Fibroblast of upper back skin (primary cell): ENCODE results near the gene TTK.

Experiments
- DNase-seq: peaks from one replicate; pipeline ENCODE4 v3.0.0-alpha.2; 2013

TTK gene

DNA sequence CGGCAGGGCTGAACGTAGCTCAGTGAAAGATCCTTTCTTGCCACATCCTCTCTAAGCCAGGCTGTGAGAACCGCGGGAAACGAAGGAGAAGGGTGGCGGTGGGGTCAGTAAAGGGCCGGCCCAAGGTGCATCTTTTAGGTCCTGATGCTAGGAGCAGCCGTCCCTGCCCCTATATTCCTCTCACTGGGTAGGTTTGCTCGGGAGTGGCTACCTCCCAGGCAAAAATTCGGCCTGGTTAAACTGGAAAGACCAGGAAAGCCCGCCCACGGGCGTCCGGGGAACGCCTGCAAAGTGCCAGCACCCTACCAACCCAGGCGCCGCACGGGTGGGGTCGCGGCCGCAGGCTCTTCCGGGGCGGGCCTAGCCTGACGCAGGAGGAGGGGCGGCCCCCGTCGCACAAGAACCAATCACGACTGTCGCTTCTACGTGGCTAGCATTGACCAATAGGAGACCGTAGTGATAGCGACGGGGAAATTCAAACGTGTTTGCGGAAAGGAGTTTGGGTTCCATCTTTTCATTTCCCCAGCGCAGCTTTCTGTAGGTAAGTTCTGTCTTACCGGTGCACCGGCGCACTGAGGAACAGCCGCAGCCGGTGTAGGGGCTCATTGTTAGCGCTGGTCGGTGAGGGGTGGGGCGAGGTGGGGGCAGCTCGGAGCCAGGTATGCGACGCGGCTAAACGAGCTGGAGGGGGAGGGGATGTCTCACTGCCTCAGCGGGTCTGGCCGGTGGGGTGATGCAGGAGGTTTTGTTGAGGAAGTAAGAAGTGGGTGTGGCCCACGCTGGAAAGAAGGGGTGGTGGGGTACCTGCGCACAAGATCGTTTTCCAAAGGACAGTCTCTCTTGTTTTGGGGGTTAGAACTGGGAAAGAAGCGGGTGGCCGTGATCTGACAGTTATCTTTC, at the start of gene TTK:
TSS of gene TTK (plus strand) at position 477 of the 900 bp plus-strand sequence. CDS start 1,195 bp downstream, outside the sequence.
- peak; percentile 95 for DNase-seq

GRCh38 chr6:79954849-79955248, 49.6 kb upstream of the TTK start:
- DNase-seq: no peak

- no peak for DNase-seq
Measured at GRCh38 chr6:79964607-79965081, 39.8 kb upstream of the TTK start.

GRCh38 chr6:79967178-79967577, 37.3 kb upstream of the TTK start:
- no peak for DNase-seq

- DNase-seq: no peak
Measured at GRCh38 chr6:79969784-79970183, 34.7 kb upstream of the TTK start.

- no peak for DNase-seq
Measured at GRCh38 chr6:79971193-79971592, 33.3 kb upstream of the TTK start.

DNA sequence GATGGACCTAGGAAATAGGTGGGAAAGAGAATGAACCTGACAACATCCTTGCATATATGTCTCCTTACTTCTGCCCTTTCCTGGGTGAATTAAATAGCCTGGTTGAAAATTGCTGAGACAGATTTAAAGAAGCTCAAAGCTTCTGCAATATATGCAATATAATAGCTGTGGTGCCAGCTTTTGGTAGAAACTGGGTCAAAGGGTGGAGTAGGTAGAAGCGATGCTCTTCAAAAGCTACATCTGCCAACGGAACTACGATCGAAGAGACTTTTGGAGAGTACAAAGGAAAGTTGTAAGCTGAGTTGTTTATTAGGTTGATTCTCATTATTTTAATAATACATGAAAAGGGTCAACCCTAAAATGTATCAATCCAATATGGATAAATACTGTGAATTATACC, 22.8 kb upstream of the TTK start:
- DNase-seq: no peak

GRCh38 chr6:79984261-79984660, 20.2 kb upstream of the TTK start:
- peak; percentile 14 for DNase-seq

GRCh38 chr6:79985128-79985527, 19.3 kb upstream of the TTK start:
- no peak for DNase-seq

DNA sequence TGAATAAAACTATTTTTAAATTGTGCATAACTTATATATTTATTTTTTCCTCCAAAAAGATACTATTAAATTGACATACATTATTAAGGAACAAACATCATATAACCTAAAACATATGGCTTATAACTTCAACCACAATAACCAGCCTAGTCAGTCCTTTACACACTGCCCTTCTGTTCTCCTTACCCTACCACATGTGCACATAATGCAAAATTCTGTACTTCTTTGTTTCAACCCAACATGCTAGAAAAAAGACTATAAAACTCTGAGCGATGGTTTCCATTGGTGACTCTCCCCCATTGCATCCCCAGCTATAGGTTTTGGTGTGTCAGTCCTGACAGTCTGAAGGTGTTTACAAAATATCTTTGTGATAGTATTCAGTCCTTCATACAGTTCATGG, 14.8 kb upstream of the TTK start:
- DNase-seq: no peak

- no peak for DNase-seq
Measured at GRCh38 chr6:79993012-79993910, 11.2 kb upstream of the TTK start.

- DNase-seq: no peak
Measured at GRCh38 chr6:79993911-79994309, 10.5 kb upstream of the TTK start.

DNA sequence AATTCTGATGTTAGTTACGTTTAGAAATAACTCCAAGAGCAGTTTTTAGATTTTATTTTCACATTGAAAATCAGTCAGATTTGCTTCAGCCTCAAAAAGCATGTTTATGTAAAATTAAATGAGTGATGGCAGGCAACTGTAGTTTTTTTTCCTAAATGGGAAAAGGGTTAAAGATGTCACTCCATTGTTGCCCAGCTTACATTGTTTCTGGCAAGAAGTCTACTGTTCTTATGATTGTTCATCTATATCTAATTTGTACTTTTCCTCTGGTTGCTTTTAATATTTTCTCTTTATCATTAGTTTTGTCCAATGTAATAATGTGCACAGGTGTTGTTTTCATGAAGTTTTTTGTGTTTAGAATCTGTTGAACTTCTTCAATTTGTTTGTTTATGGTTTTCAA, 6.7 kb upstream of the TTK start:
- DNase-seq: no peak

DNA sequence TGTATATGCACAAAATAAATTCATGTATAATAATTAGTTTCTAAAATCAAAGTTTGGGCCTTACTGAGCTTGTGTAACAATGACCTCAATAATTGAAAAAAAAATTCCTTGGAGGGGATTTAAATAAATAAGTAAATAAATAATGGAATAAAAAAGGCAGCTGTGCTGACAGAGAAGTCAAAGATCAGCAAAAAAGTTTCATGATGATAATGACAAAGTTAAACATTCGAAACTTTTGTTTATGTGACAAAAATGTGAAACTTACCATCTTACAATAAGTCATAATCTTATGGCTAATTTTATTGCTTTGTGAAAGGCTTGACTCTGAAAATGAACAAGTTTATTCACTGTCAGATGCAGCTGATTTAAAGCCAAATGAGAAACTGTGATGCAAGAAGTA, 3.1 kb upstream of the TTK start:
- no peak for DNase-seq

- no peak for DNase-seq
Measured at GRCh38 chr6:80003826-80004172, 650 bp upstream of the TTK start.

DNA sequence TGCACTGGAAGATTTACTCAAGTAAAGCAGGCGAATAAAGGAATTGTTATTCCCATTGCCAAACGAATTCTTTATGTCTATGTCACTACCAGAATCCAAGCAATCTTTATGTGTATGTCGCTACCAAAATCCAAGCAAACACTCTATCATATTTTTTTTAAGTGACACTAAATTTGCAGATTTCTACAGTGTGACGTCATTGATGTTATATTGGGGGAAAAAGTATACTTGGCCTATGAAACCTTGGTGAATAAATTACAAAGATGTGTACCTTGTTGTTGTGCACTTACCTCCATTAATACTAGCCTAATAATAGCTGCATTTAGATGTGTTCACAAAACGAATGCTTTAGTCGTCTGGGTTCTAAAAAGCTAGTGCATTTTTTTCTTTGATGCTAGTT, 957 bp downstream of the TTK start:
- no peak for DNase-seq

DNA sequence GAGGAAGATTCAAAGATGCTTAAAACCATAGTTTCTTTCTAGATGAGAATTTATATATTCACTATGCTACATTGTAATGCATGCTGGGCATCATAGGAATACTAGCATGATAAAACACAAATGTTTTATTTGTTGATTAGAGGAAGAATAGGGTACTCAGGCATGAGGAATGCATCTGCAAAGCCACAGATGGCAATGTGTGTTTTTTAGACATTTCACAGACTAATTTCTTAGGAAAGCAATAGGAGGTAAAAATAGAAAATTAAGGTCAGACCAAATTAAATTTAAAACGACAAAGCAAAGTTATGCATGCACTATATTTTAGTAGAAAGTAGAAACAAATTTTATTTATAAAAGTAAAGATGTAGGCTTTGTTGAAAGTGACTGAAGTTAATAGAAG, 2.1 kb downstream of the TTK start:
- no peak for DNase-seq

DNA sequence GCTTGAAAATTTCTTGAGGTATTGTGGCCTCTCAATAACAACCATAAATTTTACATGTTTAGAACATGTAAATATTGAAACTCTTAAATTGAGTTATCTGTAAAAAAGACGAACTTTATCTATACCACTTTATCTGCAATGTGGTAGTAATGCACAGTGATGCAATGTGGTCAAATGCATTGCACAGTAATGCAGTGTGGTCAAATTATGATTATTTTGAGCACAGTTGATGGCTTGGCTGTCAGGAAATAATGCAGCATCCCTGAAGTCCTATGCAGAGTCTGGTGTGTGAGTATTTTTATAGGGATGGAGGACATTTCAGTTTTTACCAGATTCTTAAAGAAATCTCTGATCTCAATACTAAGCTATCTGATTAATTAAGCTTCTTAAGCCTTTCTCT, 5.1 kb downstream of the TTK start:
- DNase-seq: no peak

GRCh38 chr6:80010288-80010687, 5.8 kb downstream of the TTK start:
- DNase-seq: no peak

GRCh38 chr6:80015839-80016435, 11.5 kb downstream of the TTK start:
- DNase-seq: no peak

DNA sequence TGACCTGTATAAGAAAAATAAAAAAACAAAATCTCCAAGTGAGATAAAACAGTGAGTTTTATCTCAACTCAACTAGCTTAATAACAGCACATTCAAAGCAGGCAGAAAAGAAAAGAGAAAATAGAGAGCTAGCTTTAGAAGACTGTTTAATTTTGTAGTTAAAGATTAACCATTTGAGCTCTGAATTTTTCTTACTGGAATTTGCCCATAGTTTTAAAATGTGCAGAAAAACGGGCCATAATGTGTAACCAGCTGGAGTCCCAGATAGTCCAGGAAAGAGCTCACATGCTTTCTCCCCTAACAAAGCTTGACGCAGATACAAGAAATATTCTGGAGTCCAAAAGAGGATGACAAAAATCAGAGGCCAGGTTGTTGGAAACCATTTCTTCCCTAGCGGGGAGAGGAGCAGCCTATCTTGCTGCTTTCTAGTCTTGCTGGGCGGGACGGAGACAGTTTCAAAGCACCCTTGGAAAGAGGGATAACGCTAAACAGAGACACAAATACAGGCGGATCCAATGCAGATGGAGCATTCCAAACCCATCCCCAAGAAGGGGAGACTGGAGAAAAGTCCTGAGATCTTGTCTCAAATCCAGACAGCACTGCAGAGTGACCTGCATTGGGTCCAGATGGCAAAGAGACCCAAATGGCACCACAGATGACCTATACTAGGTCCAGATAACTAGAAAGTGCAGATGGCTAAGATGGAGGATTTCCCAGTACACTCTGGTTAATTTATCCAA, 16.1 kb downstream of the TTK start:
- no peak for DNase-seq

DNA sequence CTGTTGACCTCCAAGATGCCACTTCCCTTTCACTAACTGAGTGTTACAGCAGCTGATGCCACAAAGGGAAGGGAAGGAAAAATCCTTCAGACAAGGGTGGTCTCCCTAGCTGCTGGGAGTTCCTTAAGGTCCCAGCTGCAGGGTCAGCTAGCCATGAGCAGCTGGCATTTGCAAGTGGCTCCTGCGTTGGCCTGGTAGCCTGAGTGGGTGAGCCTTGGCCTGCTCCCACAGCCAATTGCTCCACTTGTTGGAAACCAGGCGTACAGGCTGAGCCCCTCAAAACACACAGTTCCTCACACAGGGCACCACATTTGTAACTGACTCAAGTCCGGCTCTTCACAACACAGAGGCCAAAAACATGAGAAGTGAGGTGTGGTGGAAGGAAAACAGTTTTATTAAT, 16.7 kb downstream of the TTK start:
- no peak for DNase-seq

GRCh38 chr6:80021591-80021990, 17.1 kb downstream of the TTK start:
- DNase-seq: no peak
